ENCODE measurements around the gene LRP1B. TPM values are rescaled to one million over a fixed set of nuclear protein-coding genes. Genes with fewer than 3 reads are reported as not detected.
"Not testable (repeated sequence)": the region's sequence is repeated elsewhere in the genome, so short reads cannot be mapped to it uniquely, and the experiment has no call there.

The LRP1B gene
- total and polyA plus RNA-seq, 2 donors (not counting 1 experiment from before 2014, with no cell fraction given), result not detected

- no peak overlapping the region for H3K9ac ChIP-seq (ENCODE audit: low read length)
- no peaks in the 10 kb centered on the region for H4K20me1 ChIP-seq (ENCODE audit: control insufficient read depth, insufficient read depth, low read length, poor library complexity, severe bottlenecking)
Measured at GRCh38 chr2:140288213-140288612, 1842.6 kb downstream of the LRP1B start.

GRCh38 chr2:140286377-140286776, 1844.4 kb downstream of the LRP1B start:
- CTCF ChIA-PET, result no interaction called here
- H3K27me3 ChIP-seq (replicated peaks in 1 of 4; ENCODE audit: control extremely low read depth in 1 of 4, control insufficient read depth in 3 of 4, insufficient read depth in 4 of 4, low read length in 3 of 4), result no peaks in the 10 kb centered on the region
- Mint-ChIP-seq H3K27ac (no peak overlapping the region), H3K27me3 (no peaks in the 10 kb centered on the region), H3K4me3 (no peak overlapping the region), H3K4me1 (no peaks in the 10 kb centered on the region), H3K9me3 (ENCODE audit: insufficient read depth) (no peaks in the 10 kb centered on the region)
- no peaks in the 10 kb centered on the region for H3K36me3 ChIP-seq (replicated peaks in 1 of 2; ENCODE audit: control extremely low read depth in 1 of 2, control insufficient read depth in 1 of 2, extremely low read depth in 1 of 2, insufficient read depth in 2 of 2, low read length in 1 of 2)
- no peaks in the 10 kb centered on the region for H4K20me1 ChIP-seq (ENCODE audit: control insufficient read depth, insufficient read depth, low read length, poor library complexity, severe bottlenecking)
- WGBS (ENCODE audit: insufficient coverage), result no CpG with 5 or more reads among the region's 1 CpG
- H2AFZ ChIP-seq (ENCODE audit: insufficient read depth, low read depth, low read length, poor library complexity, severe bottlenecking), result no peak overlapping the region
- H3K79me2 ChIP-seq (ENCODE audit: control insufficient read depth, insufficient read depth, low read length), result no peaks in the 10 kb centered on the region
- H3K27ac ChIP-seq (ENCODE audit: low read length in 2 of 2), result no peak overlapping the region
- no peak overlapping the region for H3K4me3 ChIP-seq (ENCODE audit: control extremely low read depth in 1 of 5, extremely low read depth in 1 of 5, insufficient read depth in 1 of 5, low read depth in 2 of 5, low read length in 4 of 5)
- ATAC-seq (ENCODE audit: low read depth), result no peak
- POLR2A ChIA-PET, result no interaction called here
- TF ChIP-seq EZH2 (IDR thresholded peaks at IDR 0.05; ENCODE audit: borderline replicate concordance, insufficient read depth, low read depth, low read length, poor library complexity, severe bottlenecking) (no peak), CTCF (IDR thresholded peaks at IDR 0.05) (no peak)
- no peak overlapping the region for H3K4me2 ChIP-seq (replicated peaks; ENCODE audit: low read depth, low read length, poor library complexity, severe bottlenecking)
- no peaks in the 10 kb centered on the region for H3K4me1 ChIP-seq (ENCODE audit: control insufficient read depth in 2 of 2, insufficient read depth in 2 of 2, low read length in 2 of 2)
- DNase-seq, result no peak
- no peaks in the 10 kb centered on the region for H3K9me3 ChIP-seq (ENCODE audit: control extremely low read depth in 1 of 3, control insufficient read depth in 2 of 3, insufficient read depth in 1 of 3, low read length in 2 of 3)
- H3K9ac ChIP-seq (ENCODE audit: low read length), result no peak overlapping the region
- intact Hi-C loops (cut with micrococcal nuclease), result no loop called here

More at GRCh38 chr2:140288213-140288612, 1842.6 kb downstream of the LRP1B start:
- H3K27ac ChIP-seq (ENCODE audit: low read length in 2 of 2), result no peak overlapping the region
- H2AFZ ChIP-seq (ENCODE audit: insufficient read depth, low read depth, low read length, poor library complexity, severe bottlenecking), result no peak overlapping the region
- H3K9me3 Mint-ChIP-seq (ENCODE audit: insufficient read depth), result no peaks in the 10 kb centered on the region
- ATAC-seq (ENCODE audit: low read depth) (no peak), DNase-seq (no peak)
- H3K4me2 ChIP-seq (replicated peaks; ENCODE audit: low read depth, low read length, poor library complexity, severe bottlenecking), result no peak overlapping the region
- H3K9me3 ChIP-seq (ENCODE audit: control extremely low read depth in 1 of 3, control insufficient read depth in 2 of 3, insufficient read depth in 1 of 3, low read length in 2 of 3), result no peaks in the 10 kb centered on the region
- H3K36me3 ChIP-seq (replicated peaks in 1 of 2; ENCODE audit: control extremely low read depth in 1 of 2, control insufficient read depth in 1 of 2, extremely low read depth in 1 of 2, insufficient read depth in 2 of 2, low read length in 1 of 2), result no peaks in the 10 kb centered on the region
- TF ChIP-seq CTCF (IDR thresholded peaks at IDR 0.05), result no peak
- TF ChIP-seq EZH2 (IDR thresholded peaks at IDR 0.05; ENCODE audit: borderline replicate concordance, insufficient read depth, low read depth, low read length, poor library complexity, severe bottlenecking), result no peak
- no peaks in the 10 kb centered on the region for H3K4me1 ChIP-seq (ENCODE audit: control insufficient read depth in 2 of 2, insufficient read depth in 2 of 2, low read length in 2 of 2)
- H3K27me3 ChIP-seq (replicated peaks in 1 of 4; ENCODE audit: control extremely low read depth in 1 of 4, control insufficient read depth in 3 of 4, insufficient read depth in 4 of 4, low read length in 3 of 4), result no peaks in the 10 kb centered on the region
- no peaks in the 10 kb centered on the region for H3K4me1 Mint-ChIP-seq
- no peak overlapping the region for H3K27ac Mint-ChIP-seq
- no CpG with 5 or more reads among the region's 2 CpGs for WGBS (ENCODE audit: insufficient coverage)
- POLR2A ChIA-PET, result no interaction called here
- H3K4me3 ChIP-seq (ENCODE audit: control extremely low read depth in 1 of 5, extremely low read depth in 1 of 5, insufficient read depth in 1 of 5, low read depth in 2 of 5, low read length in 4 of 5), result no peak overlapping the region
- intact Hi-C loops (cut with micrococcal nuclease), result no loop called here
- CTCF ChIA-PET, result no interaction called here
- H3K4me3 Mint-ChIP-seq, result no peak overlapping the region
- no peaks in the 10 kb centered on the region for H3K27me3 Mint-ChIP-seq
- no peaks in the 10 kb centered on the region for H3K79me2 ChIP-seq (ENCODE audit: control insufficient read depth, insufficient read depth, low read length)

- ATAC-seq (ENCODE audit: low read depth); H3K27me3 ChIP-seq (replicated peaks in 1 of 4; ENCODE audit: control extremely low read depth in 1 of 4, control insufficient read depth in 3 of 4, insufficient read depth in 4 of 4, low read length in 3 of 4); H2AFZ ChIP-seq (ENCODE audit: insufficient read depth, low read depth, low read length, poor library complexity, severe bottlenecking); H3K36me3 ChIP-seq (replicated peaks in 1 of 2; ENCODE audit: control extremely low read depth in 1 of 2, control insufficient read depth in 1 of 2, extremely low read depth in 1 of 2, insufficient read depth in 2 of 2, low read length in 1 of 2); DNase-seq; H3K4me3 ChIP-seq (ENCODE audit: control extremely low read depth in 1 of 5, extremely low read depth in 1 of 5, insufficient read depth in 1 of 5, low read depth in 2 of 5, low read length in 4 of 5); H3K9me3 ChIP-seq (ENCODE audit: control extremely low read depth in 1 of 3, control insufficient read depth in 2 of 3, insufficient read depth in 1 of 3, low read length in 2 of 3); H3K4me2 ChIP-seq (replicated peaks; ENCODE audit: low read depth, low read length, poor library complexity, severe bottlenecking); H3K4me3 Mint-ChIP-seq; H3K79me2 ChIP-seq (ENCODE audit: control insufficient read depth, insufficient read depth, low read length); intact Hi-C loops (cut with micrococcal nuclease); H3K4me1 Mint-ChIP-seq; CTCF ChIA-PET; H3K9me3 Mint-ChIP-seq (ENCODE audit: insufficient read depth); H3K27ac ChIP-seq (ENCODE audit: low read length in 2 of 2); H4K20me1 ChIP-seq (ENCODE audit: control insufficient read depth, insufficient read depth, low read length, poor library complexity, severe bottlenecking); H3K27ac Mint-ChIP-seq; POLR2A ChIA-PET; H3K4me1 ChIP-seq (ENCODE audit: control insufficient read depth in 2 of 2, insufficient read depth in 2 of 2, low read length in 2 of 2); H3K27me3 Mint-ChIP-seq; H3K9ac ChIP-seq (ENCODE audit: low read length): not testable (repeated sequence)
- 80% methylated on average over 2 of the region's 5 CpGs for WGBS (ENCODE audit: insufficient coverage)
Measured at GRCh38 chr2:140277344-140277743, 1853.5 kb downstream of the LRP1B start.
